Loucy (cell line): ENCODE data around the gene MYL2.

Experiments
- H2AFZ ChIP-seq: fragments of 200-600 bp; sonication (generic); 2 replicates; pipeline ENCODE4 v1.6.0; 2016; ENCODE audit warnings: antibody characterized with exemption, mild to moderate bottlenecking, low read length, moderate library complexity
- H3F3A ChIP-seq: fragments of 200-600 bp; 2 replicates; pipeline ENCODE4 v1.6.0; 2016; ENCODE audit warnings: antibody characterized with exemption, low read depth, mild to moderate bottlenecking
- H3K27me3 ChIP-seq: fragments of 200-600 bp; sonication (generic); 2 replicates; pipeline ENCODE4 v1.6.1; 2014; ENCODE audit warnings: low read length, mild to moderate bottlenecking; ENCODE audit not compliant: insufficient read depth, poor library complexity, severe bottlenecking
- H3K36me3 ChIP-seq: fragments of 200-600 bp; sonication (generic); 2 replicates; pipeline ENCODE4 v1.6.1; 2016; ENCODE audit warnings: low read length; ENCODE audit not compliant: insufficient read depth
- H3K4me1 ChIP-seq: fragments of 200-600 bp; sonication (generic); 2 replicates; pipeline ENCODE4 v1.5.1; 2014; ENCODE audit warnings: low read length, mild to moderate bottlenecking; ENCODE audit not compliant: insufficient read depth, poor library complexity, severe bottlenecking
- H3K4me2 ChIP-seq: fragments of 200-600 bp; sonication (generic); 2 replicates; pipeline ENCODE4 v1.6.0; 2014; ENCODE audit warnings: antibody characterized with exemption, low read length, low read depth, mild to moderate bottlenecking; ENCODE audit not compliant: poor library complexity, severe bottlenecking
- H3K4me3 ChIP-seq: fragments of 200-600 bp; sonication (generic); 2 replicates; pipeline ENCODE4 v1.5.1; 2014; ENCODE audit warnings: low read length, mild to moderate bottlenecking, mixed read lengths; ENCODE audit not compliant: poor library complexity, severe bottlenecking
- H3K79me2 ChIP-seq: fragments of 200-600 bp; sonication (generic); 2 replicates; pipeline ENCODE4 v1.6.1; 2014; ENCODE audit warnings: low read length; ENCODE audit not compliant: insufficient read depth
- H3K9ac ChIP-seq: fragments of 200-600 bp; sonication (generic); 2 replicates; pipeline ENCODE4 v1.6.0; 2014; ENCODE audit warnings: mild to moderate bottlenecking, low read depth, low read length, moderate library complexity; ENCODE audit not compliant: poor library complexity, severe bottlenecking
- H3K9me2 ChIP-seq: fragments of 200-600 bp; sonication (generic); replicated peaks from 2 replicates; pipeline ENCODE4 v1.6.1; 2016; ENCODE audit warnings: low read depth, low read length, mixed read lengths
- H3K9me3 ChIP-seq: fragments of 200-600 bp; sonication (generic); 2 replicates; pipeline ENCODE4 v1.6.1; 2014; ENCODE audit warnings: mild to moderate bottlenecking, antibody characterized with exemption, low read length, low read depth; ENCODE audit not compliant: insufficient read depth
- H4K20me1 ChIP-seq: fragments of 200-600 bp; sonication (generic); 2 replicates; pipeline ENCODE4 v1.6.0; 2014; ENCODE audit warnings: antibody characterized with exemption, low read length, mild to moderate bottlenecking; ENCODE audit not compliant: insufficient read depth, poor library complexity, severe bottlenecking
- EZH2phosphoT487 ChIP-seq: fragments of 200-600 bp; IDR thresholded peaks from 2 replicates; pipeline ENCODE4 v1.6.1; 2018; ENCODE audit warnings: antibody characterized with exemption, mild to moderate bottlenecking, moderate library complexity, borderline replicate concordance
- TF ChIP-seq, protein P1 (sequence below): fragments of 200-600 bp; sonication (generic); conservative IDR thresholded peaks from 2 replicates; pipeline ENCODE4 v1.5.1; 2014; ENCODE audit warnings: mild to moderate bottlenecking, antibody characterized with exemption, low read length

The MYL2 gene

DNA sequence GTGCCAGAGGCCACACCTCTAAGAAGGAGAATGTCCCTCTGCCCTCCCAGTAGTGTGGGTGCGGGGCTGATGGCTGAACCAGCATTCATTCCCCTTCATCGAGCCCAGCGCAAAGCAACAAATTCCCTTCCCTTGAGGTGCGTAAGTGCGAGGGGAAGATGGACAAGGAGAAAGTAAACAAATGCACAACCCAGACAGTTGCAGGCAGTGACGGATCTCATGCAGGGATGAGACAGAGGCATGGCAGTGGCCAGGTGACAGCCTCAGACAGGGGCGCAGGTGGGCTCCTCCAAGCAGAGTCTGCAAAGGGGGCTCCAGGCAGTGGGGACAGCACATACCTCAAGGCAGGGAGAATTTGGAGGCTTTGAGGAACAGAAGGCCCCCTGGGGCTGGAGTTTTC lies 2.3 kb upstream of the MYL2 start:
- Histone ChIP-seq H3K4me3 (no peak overlapping the region), H3K79me2 (no peaks in the 10 kb centered on the region), H3K9ac (no peak overlapping the region), H3K9me2 (no peaks in the 10 kb centered on the region), H3K9me3 (no peaks in the 10 kb centered on the region), H4K20me1 (no peaks in the 10 kb centered on the region), H3F3A (no peaks in the 10 kb centered on the region), H2AFZ (no peak overlapping the region), H3K36me3 (no peaks in the 10 kb centered on the region), H3K27me3 (no peaks in the 10 kb centered on the region), H3K4me1 (no peaks in the 10 kb centered on the region), H3K4me2 (no peak overlapping the region)
- TF ChIP-seq EZH2phosphoT487: no peak
- TF ChIP-seq, protein P1, sequence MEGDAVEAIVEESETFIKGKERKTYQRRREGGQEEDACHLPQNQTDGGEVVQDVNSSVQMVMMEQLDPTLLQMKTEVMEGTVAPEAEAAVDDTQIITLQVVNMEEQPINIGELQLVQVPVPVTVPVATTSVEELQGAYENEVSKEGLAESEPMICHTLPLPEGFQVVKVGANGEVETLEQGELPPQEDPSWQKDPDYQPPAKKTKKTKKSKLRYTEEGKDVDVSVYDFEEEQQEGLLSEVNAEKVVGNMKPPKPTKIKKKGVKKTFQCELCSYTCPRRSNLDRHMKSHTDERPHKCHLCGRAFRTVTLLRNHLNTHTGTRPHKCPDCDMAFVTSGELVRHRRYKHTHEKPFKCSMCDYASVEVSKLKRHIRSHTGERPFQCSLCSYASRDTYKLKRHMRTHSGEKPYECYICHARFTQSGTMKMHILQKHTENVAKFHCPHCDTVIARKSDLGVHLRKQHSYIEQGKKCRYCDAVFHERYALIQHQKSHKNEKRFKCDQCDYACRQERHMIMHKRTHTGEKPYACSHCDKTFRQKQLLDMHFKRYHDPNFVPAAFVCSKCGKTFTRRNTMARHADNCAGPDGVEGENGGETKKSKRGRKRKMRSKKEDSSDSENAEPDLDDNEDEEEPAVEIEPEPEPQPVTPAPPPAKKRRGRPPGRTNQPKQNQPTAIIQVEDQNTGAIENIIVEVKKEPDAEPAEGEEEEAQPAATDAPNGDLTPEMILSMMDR: no peak

DNA sequence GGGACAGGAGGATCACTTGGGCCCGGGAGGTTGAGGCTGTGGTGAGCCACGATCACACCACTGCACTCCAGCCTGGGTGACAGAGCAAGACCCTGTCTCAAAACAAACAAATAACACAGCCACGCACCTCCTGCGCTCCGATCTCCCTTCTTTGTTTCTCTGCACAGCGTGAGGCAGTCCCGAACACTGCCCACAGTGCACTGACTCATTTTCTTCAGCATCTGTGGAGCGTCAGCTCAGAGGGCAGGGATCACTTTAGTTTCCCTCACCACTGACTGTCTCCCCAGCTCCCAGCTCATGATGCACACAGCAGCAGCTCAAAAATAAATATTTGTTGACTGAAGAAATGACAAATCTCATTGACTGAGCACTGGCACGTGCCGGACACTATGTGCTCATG lies 883 bp upstream of the MYL2 start:
- no peaks in the 10 kb centered on the region for H3K4me1 ChIP-seq
- H3K27me3 ChIP-seq: no peaks in the 10 kb centered on the region
- TF ChIP-seq, protein P1: no peak
- TF ChIP-seq EZH2phosphoT487: no peak

DNA sequence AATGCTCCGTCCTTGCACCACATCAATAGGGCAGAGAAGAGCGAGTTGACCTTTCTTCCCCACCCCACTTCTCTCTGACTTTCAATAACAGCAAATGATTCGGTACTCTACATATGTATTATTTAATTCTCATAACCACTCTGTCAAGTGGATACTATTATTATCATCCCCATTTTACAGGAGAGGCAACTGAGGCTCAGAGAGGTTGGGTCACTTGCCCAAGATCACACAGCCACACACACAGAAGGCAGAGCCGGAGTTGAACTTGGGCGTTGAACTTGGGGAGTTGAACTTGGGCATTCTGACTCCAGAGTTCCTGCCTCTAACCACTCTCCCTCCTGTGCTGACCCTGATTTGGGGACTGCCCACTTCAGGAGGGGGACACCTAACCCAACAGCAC lies 659 bp downstream of the MYL2 start:
- H2AFZ ChIP-seq: no peak overlapping the region
- no peaks in the 10 kb centered on the region for H3K4me1 ChIP-seq

More for the DNA sequence above, 883 bp upstream of the MYL2 start:
- Histone ChIP-seq H2AFZ (no peak overlapping the region), H3K4me3 (no peak overlapping the region), H3K79me2 (no peaks in the 10 kb centered on the region), H4K20me1 (no peaks in the 10 kb centered on the region), H3K9ac (no peak overlapping the region), H3K4me2 (no peak overlapping the region), H3K36me3 (no peaks in the 10 kb centered on the region), H3K9me2 (no peaks in the 10 kb centered on the region), H3F3A (no peaks in the 10 kb centered on the region), H3K9me3 (no peaks in the 10 kb centered on the region)

More for the DNA sequence above, 659 bp downstream of the MYL2 start:
- Histone ChIP-seq H3K79me2 (no peaks in the 10 kb centered on the region), H4K20me1 (no peaks in the 10 kb centered on the region), H3K9me2 (no peaks in the 10 kb centered on the region), H3K9ac (no peak overlapping the region), H3K9me3 (no peaks in the 10 kb centered on the region), H3K4me2 (no peak overlapping the region), H3K27me3 (no peaks in the 10 kb centered on the region), H3K36me3 (no peaks in the 10 kb centered on the region), H3K4me3 (no peak overlapping the region), H3F3A (no peaks in the 10 kb centered on the region)
- no peak for TF ChIP-seq EZH2phosphoT487
- TF ChIP-seq, protein P1: no peak
